ENCODE measurements around the gene PTGFRN. TPM values are rescaled to one million over a fixed set of nuclear protein-coding genes. Genes with fewer than 3 reads are reported as not detected.

Gene PTGFRN
- total and polyA plus RNA-seq, 12 donors = 21.2 to 318 (median 170) TPM

DNA sequence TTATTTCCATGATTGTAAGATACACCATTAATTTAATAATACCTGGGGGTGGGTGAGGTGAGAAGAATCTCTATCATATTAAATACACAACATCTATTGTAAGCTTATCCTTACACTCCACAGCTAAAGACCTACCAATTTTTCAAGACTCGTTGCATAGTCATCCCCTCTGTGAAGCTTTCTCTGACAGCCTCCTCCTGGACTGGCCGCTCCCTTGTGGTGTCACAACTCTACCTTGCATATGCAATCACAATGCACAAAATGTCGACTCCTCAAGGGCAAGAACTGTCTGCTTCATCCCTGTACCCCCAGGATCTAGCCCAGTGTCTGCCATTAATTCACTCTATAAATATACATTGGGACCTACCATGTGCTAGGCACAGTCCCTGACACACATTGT is 2.4 kb upstream of the PTGFRN start:
- DNase-seq = no peak
- Histone ChIP-seq H3K27ac (no peak overlapping the region), H3K4me1 (peaks cover 4 to 28% (median 19%) of the 10 kb centered on the region in 9 donors), H3K4me3 (no peak overlapping the region), H3K36me3 (no peaks in the 10 kb centered on the region), H3K9me3 (no peaks in the 10 kb centered on the region), H3K27me3 (peaks cover 0 to 36% (median 0%) of the 10 kb centered on the region in 7 donors)
- intact Hi-C loops (cut with DNase I) = no loop called here
- ATAC-seq = no peak
- 97 to 98% methylated on average over 3 of the region's 3 CpGs for WGBS, 2 donors
- TF ChIP-seq, protein P1, sequence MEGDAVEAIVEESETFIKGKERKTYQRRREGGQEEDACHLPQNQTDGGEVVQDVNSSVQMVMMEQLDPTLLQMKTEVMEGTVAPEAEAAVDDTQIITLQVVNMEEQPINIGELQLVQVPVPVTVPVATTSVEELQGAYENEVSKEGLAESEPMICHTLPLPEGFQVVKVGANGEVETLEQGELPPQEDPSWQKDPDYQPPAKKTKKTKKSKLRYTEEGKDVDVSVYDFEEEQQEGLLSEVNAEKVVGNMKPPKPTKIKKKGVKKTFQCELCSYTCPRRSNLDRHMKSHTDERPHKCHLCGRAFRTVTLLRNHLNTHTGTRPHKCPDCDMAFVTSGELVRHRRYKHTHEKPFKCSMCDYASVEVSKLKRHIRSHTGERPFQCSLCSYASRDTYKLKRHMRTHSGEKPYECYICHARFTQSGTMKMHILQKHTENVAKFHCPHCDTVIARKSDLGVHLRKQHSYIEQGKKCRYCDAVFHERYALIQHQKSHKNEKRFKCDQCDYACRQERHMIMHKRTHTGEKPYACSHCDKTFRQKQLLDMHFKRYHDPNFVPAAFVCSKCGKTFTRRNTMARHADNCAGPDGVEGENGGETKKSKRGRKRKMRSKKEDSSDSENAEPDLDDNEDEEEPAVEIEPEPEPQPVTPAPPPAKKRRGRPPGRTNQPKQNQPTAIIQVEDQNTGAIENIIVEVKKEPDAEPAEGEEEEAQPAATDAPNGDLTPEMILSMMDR (IDR thresholded peaks at IDR 0.05) = no peak

DNA sequence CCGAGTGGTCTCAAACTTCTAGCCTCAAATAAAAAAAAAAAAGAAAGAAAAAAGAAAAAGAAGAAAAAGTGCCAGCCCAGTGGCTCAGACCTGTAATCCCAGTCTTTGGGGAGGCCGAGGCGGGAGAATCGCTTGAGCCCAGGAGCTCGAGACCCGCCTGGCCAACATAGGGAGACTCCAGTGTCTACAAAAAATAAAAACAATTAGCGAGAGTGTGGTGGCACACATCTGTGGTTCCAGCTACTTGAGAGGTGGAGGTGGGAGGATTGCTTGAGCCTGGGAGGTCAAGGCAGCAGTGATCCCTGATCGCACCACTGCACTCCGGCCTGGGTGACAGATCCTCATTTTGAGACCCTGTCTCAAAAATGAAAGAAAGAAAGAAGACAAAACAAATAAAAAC is 1.4 kb upstream of the PTGFRN start:
- no peak overlapping the region for H3K27ac ChIP-seq
- no peaks in the 10 kb centered on the region for H3K36me3 ChIP-seq
- no peak overlapping the region for H3K4me3 ChIP-seq
- peaks cover 4 to 35% (median 21%) of the 10 kb centered on the region in 9 donors for H3K4me1 ChIP-seq
- no peak for ATAC-seq
- no peaks in the 10 kb centered on the region for H3K9me3 ChIP-seq
- TF ChIP-seq, protein P1 (IDR thresholded peaks at IDR 0.05) = no peak
- H3K27me3 ChIP-seq = peaks cover 0 to 38% (median 0%) of the 10 kb centered on the region in 7 donors
- 98 to 99% methylated on average over 9 of the region's 9 CpGs for WGBS, 2 donors
- intact Hi-C loops (cut with DNase I) = no loop called here
- DNase-seq = no peak

DNA sequence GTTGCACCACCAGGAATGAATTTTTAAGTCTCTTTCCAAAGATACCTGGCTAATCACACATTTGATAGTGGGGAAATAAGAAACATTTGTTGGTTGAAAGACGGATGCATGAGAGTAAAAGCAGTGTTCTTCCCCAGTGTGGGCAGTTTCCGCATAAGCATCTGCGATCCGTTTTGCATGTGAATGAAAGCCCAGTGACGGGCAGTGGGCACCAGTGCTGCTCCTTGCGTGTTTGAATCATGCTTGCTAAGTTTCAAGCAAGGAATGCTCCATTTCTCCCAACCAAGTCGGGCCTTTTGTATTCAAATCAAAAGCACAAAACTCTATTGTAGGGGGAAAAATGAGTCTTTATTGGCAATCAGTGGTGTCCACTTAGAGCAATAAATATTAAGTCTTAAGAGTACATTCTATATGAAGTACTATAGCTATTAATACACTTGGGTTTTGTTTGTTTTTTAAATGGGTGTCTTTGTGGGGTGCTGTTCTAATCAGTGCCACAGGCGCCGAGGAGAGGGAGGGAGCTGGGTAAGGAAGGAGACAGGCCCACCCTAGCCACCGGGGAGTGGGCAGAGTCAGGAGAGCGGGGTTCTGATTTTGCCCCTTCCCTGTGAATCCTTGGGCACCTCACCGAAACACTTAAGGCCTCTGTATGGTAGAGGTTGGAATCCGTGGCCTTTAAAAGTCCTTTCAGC is 750 bp upstream of the PTGFRN start:
- H3K4me1 ChIP-seq = peaks cover 4 to 42% (median 24%) of the 10 kb centered on the region in 9 donors
- DNase-seq = no peak
- intact Hi-C loops (cut with DNase I) = no loop called here

DNA sequence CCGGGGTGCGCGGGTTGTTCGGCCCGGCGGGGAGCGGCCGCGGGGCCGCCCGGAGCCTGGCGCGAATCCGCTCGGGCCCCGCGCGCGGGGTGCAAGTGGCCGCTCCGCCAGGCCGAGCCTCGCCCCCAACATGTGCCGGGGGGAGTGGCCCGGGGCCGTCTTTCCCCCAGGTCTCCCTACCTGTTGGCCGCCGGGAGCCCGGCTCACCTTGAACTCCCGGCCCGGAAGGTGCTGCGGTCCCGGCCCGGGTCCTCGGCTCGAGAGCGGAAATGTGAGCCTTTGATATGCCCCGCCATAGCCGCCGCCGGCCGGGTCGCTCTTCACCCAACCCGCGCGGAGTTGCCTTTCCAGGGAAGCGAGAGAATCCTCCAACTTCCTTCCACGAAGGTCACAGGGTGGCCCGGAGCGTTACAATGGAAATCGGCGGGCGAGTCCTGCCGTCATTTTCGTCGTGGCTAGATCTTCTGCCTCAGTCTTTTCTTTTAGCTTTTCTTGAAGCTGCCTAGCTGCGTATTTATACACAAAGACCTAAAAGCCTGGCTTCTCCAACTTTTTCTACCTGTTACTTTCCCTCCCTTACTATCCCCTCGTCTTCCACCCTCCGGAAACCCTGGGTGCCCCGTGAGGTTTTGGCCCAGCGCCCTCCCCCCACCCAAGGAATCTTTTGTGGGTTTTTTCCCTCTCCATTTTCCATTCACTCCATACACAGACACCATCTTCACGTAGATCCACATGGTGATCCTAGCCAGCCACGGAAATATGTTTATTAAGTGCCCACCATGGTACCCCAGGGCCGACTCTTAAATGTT is 867 bp downstream of the PTGFRN start:
- no peaks in the 10 kb centered on the region for H3K9me3 ChIP-seq
- peak overlapping the region; percentile 64 to 86 (median 78) for H3K4me3 ChIP-seq
- ATAC-seq = peak; percentile 3 to 36 (median 17)
- 2 to 3% methylated on average over 59 to 64 of the region's 64 CpGs for WGBS, 2 donors
- intact Hi-C loops (cut with DNase I) = loop anchor here in 5 of 10 donors (5.0 to 10.0 kb wide), 4 partner anchors 42 to 144 kb away; no protein-coding TSS in a partner anchor
- H3K36me3 ChIP-seq = no peaks in the 10 kb centered on the region
- DNase-seq = peak; percentile 31 to 52
- TF ChIP-seq, protein P1 (IDR thresholded peaks at IDR 0.05) = no peak
- H3K27me3 ChIP-seq = peaks cover 0 to 38% (median 0%) of the 10 kb centered on the region in 7 donors
- peak overlapping the region; percentile 66 to 97 (median 92) for H3K27ac ChIP-seq
- peaks cover 4 to 58% (median 33%) of the 10 kb centered on the region in 9 donors for H3K4me1 ChIP-seq

More for the DNA sequence above, 750 bp upstream of the PTGFRN start:
- TF ChIP-seq, protein P1 (IDR thresholded peaks at IDR 0.05) = no peak
- ATAC-seq = no peak
- Histone ChIP-seq H3K27me3 (peaks cover 0 to 38% (median 0%) of the 10 kb centered on the region in 7 donors), H3K27ac (peak overlapping the region in 9 of 10 donors; percentile 66 to 97 (median 93)), H3K4me3 (peak overlapping the region in 9 of 10 donors; percentile 72 to 86 (median 82)), H3K9me3 (no peaks in the 10 kb centered on the region), H3K36me3 (no peaks in the 10 kb centered on the region)
- 74 to 81% methylated on average over 13 of the region's 13 CpGs for WGBS, 2 donors
